Activated T-cell treated with anti-CD3 and anti-CD28 coated beads, Interleukin-2, amount 50 U/mL, for 72 hours (primary cell): ENCODE results near the gene SDHA. TPM values are rescaled to one million over a fixed set of nuclear protein-coding genes. Genes with fewer than 3 reads are reported as not detected.
"Not testable (repeated sequence)": the region's sequence is repeated elsewhere in the genome, so short reads cannot be mapped to it uniquely, and the experiment has no call there.

Experiments
- ATAC-seq, 2 donors: fragments of 150-1000 bp; cut with Tn5 transposase; replicated peaks in 1 of 2; 2 replicates each; pipeline ENCODE4 v1.10.0; 2021; ENCODE audit warnings: moderate library complexity in 2 of 2, mild to moderate bottlenecking in 1 of 2
- DNase-seq, 2 donors: peaks; one replicate each; pipeline ENCODE4 v3.0.0; 2021 to 2022; ENCODE audit warnings: mixed read lengths in 1 of 2
- H3K27ac Mint-ChIP-seq: one replicate; pipeline ENCODE4 v1.8.0; 2022; ENCODE audit warnings: mild to moderate bottlenecking, moderate library complexity, mixed read lengths
- H3K27me3 Mint-ChIP-seq: one replicate; pipeline ENCODE4 v1.8.0; 2022; ENCODE audit warnings: low read depth, mixed read lengths
- H3K36me3 Mint-ChIP-seq, 2 donors: one replicate each; pipeline ENCODE4 v1.8.0; 2022; ENCODE audit warnings: mixed read lengths in 2 of 2, mild to moderate bottlenecking in 1 of 2; ENCODE audit not compliant: insufficient read depth in 2 of 2
- H3K4me1 Mint-ChIP-seq: one replicate; pipeline ENCODE4 v1.8.0; 2022; ENCODE audit warnings: low read depth, mixed read lengths
- H3K4me3 Mint-ChIP-seq, 2 donors: one replicate each; pipeline ENCODE4 v1.8.0; 2022; ENCODE audit warnings: mild to moderate bottlenecking in 2 of 2, mixed read lengths in 2 of 2, moderate library complexity in 2 of 2
- H3K9me3 Mint-ChIP-seq, 2 donors: one replicate each; pipeline ENCODE4 v1.8.0; 2022; ENCODE audit warnings: mixed read lengths in 2 of 2
- total RNA-seq, 2 donors: library from RNA; stranded (reverse); gene quantifications; one replicate each; pipeline ENCODE4 v1.2.3, GENCODE V29; 2022

The SDHA gene
- total RNA-seq, 2 donors from 2014 or later = 143 to 144 TPM

- Mint-ChIP-seq H3K9me3 (no peaks in the 10 kb centered on the region), H3K27ac (no peak overlapping the region), H3K4me1 (peaks cover 12% of the 10 kb centered on the region), H3K36me3 (peaks cover 7 to 21% of the 10 kb centered on the region in 2 donors), H3K27me3 (no peaks in the 10 kb centered on the region), H3K4me3 (no peak overlapping the region)
- no peak for ATAC-seq
- DNase-seq = no peak
Observed at GRCh38 chr5:207599-207998, 10.5 kb upstream of the SDHA start.

GRCh38 chr5:208449-209114, 9.5 kb upstream of the SDHA start:
- ATAC-seq (no peak), DNase-seq (no peak)
- H3K27ac Mint-ChIP-seq = peak overlapping the region; percentile 11
- H3K4me1 Mint-ChIP-seq = peaks cover 14% of the 10 kb centered on the region
- H3K4me3 Mint-ChIP-seq = peak overlapping the region in 1 of 2 donors; percentile 11
- no peaks in the 10 kb centered on the region for H3K9me3 Mint-ChIP-seq
- peaks cover 7 to 21% of the 10 kb centered on the region in 2 donors for H3K36me3 Mint-ChIP-seq
- no peaks in the 10 kb centered on the region for H3K27me3 Mint-ChIP-seq

- H3K9me3 Mint-ChIP-seq = no peaks in the 10 kb centered on the region
- ATAC-seq (no peak), DNase-seq (no peak)
- peaks cover 7 to 17% of the 10 kb centered on the region in 2 donors for H3K36me3 Mint-ChIP-seq
- no peaks in the 10 kb centered on the region for H3K27me3 Mint-ChIP-seq
- H3K4me1 Mint-ChIP-seq = peaks cover 49% of the 10 kb centered on the region
- peak overlapping the region; percentile 63 to 73 for H3K4me3 Mint-ChIP-seq
- H3K27ac Mint-ChIP-seq = peak overlapping the region; percentile 63
Observed at GRCh38 chr5:213803-214395, 4.2 kb upstream of the SDHA start.

GRCh38 chr5:215256-215655, 2.9 kb upstream of the SDHA start:
- peaks cover 51% of the 10 kb centered on the region for H3K4me1 Mint-ChIP-seq
- peak overlapping the region; percentile 63 to 73 for H3K4me3 Mint-ChIP-seq
- peaks cover 7 to 19% of the 10 kb centered on the region in 2 donors for H3K36me3 Mint-ChIP-seq
- H3K27me3 Mint-ChIP-seq, DNase-seq, H3K9me3 Mint-ChIP-seq: not testable (repeated sequence)
- H3K27ac Mint-ChIP-seq = peak overlapping the region; percentile 55
- peak; percentile 17 to 18 for ATAC-seq

- DNase-seq, H3K27me3 Mint-ChIP-seq, ATAC-seq, H3K9me3 Mint-ChIP-seq: not testable (repeated sequence)
- Mint-ChIP-seq H3K27ac (peak overlapping the region; percentile 55), H3K4me3 (peak overlapping the region; percentile 63 to 73), H3K4me1 (peaks cover 56% of the 10 kb centered on the region), H3K36me3 (peaks cover 7 to 19% of the 10 kb centered on the region in 2 donors)
Observed at GRCh38 chr5:216076-216475, 2.0 kb upstream of the SDHA start.

- no peaks in the 10 kb centered on the region for H3K27me3 Mint-ChIP-seq
- no peaks in the 10 kb centered on the region for H3K9me3 Mint-ChIP-seq
- peak; percentile 18 to 35 for ATAC-seq
- peak overlapping the region; percentile 97 for H3K27ac Mint-ChIP-seq
- H3K4me3 Mint-ChIP-seq = peak overlapping the region; percentile 95 to 99
- peaks cover 78% of the 10 kb centered on the region for H3K4me1 Mint-ChIP-seq
- peaks cover 5 to 19% of the 10 kb centered on the region in 2 donors for H3K36me3 Mint-ChIP-seq
- DNase-seq = peak; percentile 34 to 56
Observed at GRCh38 chr5:218457-219291, 554 bp downstream of the SDHA start.

GRCh38 chr5:219460-219863, 1.3 kb downstream of the SDHA start:
- Mint-ChIP-seq H3K4me3 (peak overlapping the region; percentile 95 to 99), H3K4me1 (peaks cover 70% of the 10 kb centered on the region), H3K27ac (peak overlapping the region; percentile 97), H3K9me3 (no peaks in the 10 kb centered on the region), H3K27me3 (no peaks in the 10 kb centered on the region), H3K36me3 (peaks cover 0 to 11% of the 10 kb centered on the region in 2 donors)
- ATAC-seq = peak; percentile 32 to 36
- peak; percentile 32 to 37 for DNase-seq

- H3K9me3 Mint-ChIP-seq = no peaks in the 10 kb centered on the region
- H3K27ac Mint-ChIP-seq = peak overlapping the region; percentile 97
- peaks cover 0 to 12% of the 10 kb centered on the region in 2 donors for H3K36me3 Mint-ChIP-seq
- H3K4me1 Mint-ChIP-seq = peaks cover 64% of the 10 kb centered on the region
- ATAC-seq (no peak), DNase-seq (no peak)
- no peaks in the 10 kb centered on the region for H3K27me3 Mint-ChIP-seq
- H3K4me3 Mint-ChIP-seq = peak overlapping the region; percentile 95 to 99
Observed at GRCh38 chr5:219991-220390, 1.9 kb downstream of the SDHA start.

GRCh38 chr5:222951-223715, 5.0 kb downstream of the SDHA start:
- H3K27ac Mint-ChIP-seq = peak overlapping the region; percentile 66
- H3K4me3 Mint-ChIP-seq = peak overlapping the region; percentile 42 to 62
- peaks cover 5 to 25% of the 10 kb centered on the region in 2 donors for H3K36me3 Mint-ChIP-seq
- H3K9me3 Mint-ChIP-seq, H3K27me3 Mint-ChIP-seq, DNase-seq, ATAC-seq: not testable (repeated sequence)
- peaks cover 44% of the 10 kb centered on the region for H3K4me1 Mint-ChIP-seq

GRCh38 chr5:223791-224190, 5.7 kb downstream of the SDHA start:
- Mint-ChIP-seq H3K9me3 (no peaks in the 10 kb centered on the region), H3K27me3 (no peaks in the 10 kb centered on the region), H3K27ac (no peak overlapping the region), H3K4me3 (no peak overlapping the region), H3K4me1 (peaks cover 44% of the 10 kb centered on the region), H3K36me3 (peaks cover 5 to 28% of the 10 kb centered on the region in 2 donors)
- DNase-seq = no peak
- ATAC-seq = no peak

- Mint-ChIP-seq H3K4me1 (peaks cover 32% of the 10 kb centered on the region), H3K4me3 (no peak overlapping the region), H3K36me3 (peaks cover 10 to 31% of the 10 kb centered on the region in 2 donors), H3K27me3 (no peaks in the 10 kb centered on the region), H3K9me3 (no peaks in the 10 kb centered on the region), H3K27ac (no peak overlapping the region)
- ATAC-seq (no peak), DNase-seq (no peak)
Observed at GRCh38 chr5:225334-225733, 7.2 kb downstream of the SDHA start.

- H3K27me3 Mint-ChIP-seq, ATAC-seq, H3K4me3 Mint-ChIP-seq, H3K27ac Mint-ChIP-seq, DNase-seq, H3K9me3 Mint-ChIP-seq: not testable (repeated sequence)
- H3K36me3 Mint-ChIP-seq = peaks cover 12 to 40% of the 10 kb centered on the region in 2 donors
- peaks cover 22% of the 10 kb centered on the region for H3K4me1 Mint-ChIP-seq
Observed at GRCh38 chr5:227375-227774, 9.3 kb downstream of the SDHA start.
